ENCODE data around the gene SLC38A1. TPM values are rescaled to one million over a fixed set of nuclear protein-coding genes. Genes with fewer than 3 reads are reported as not detected.

The SLC38A1 gene
- total RNA-seq, 1 donor from 2014 or later = 232 TPM

- Mint-ChIP-seq H3K27ac (ENCODE audit: unreplicated experiment) (no peak overlapping the region), H3K9me3 (ENCODE audit: unreplicated experiment) (no peaks in the 10 kb centered on the region), H3K36me3 (ENCODE audit: unreplicated experiment) (no peaks in the 10 kb centered on the region), H3K4me1 (ENCODE audit: low read depth, unreplicated experiment) (no peaks in the 10 kb centered on the region), H3K27me3 (ENCODE audit: unreplicated experiment) (peaks cover 4% of the 10 kb centered on the region), H3K4me3 (ENCODE audit: unreplicated experiment) (no peak overlapping the region)
- DNase-seq = no peak
- no peak for TF ChIP-seq CTCF (IDR thresholded peaks at IDR 0.05; ENCODE audit: partially characterized antibody, unreplicated experiment)
Measured at GRCh38 chr12:46224386-46224785, 44.5 kb downstream of the SLC38A1 start.

GRCh38 chr12:46223047-46223446 lies 45.8 kb downstream of the SLC38A1 start:
- Mint-ChIP-seq H3K36me3 (ENCODE audit: unreplicated experiment) (no peaks in the 10 kb centered on the region), H3K4me3 (ENCODE audit: unreplicated experiment) (no peak overlapping the region), H3K27ac (ENCODE audit: unreplicated experiment) (no peak overlapping the region), H3K9me3 (ENCODE audit: unreplicated experiment) (no peaks in the 10 kb centered on the region), H3K27me3 (ENCODE audit: unreplicated experiment) (peaks cover 4% of the 10 kb centered on the region), H3K4me1 (ENCODE audit: low read depth, unreplicated experiment) (peaks cover 4% of the 10 kb centered on the region)
- no peak for DNase-seq
- TF ChIP-seq CTCF (IDR thresholded peaks at IDR 0.05; ENCODE audit: partially characterized antibody, unreplicated experiment) = no peak

GRCh38 chr12:46222636-46223035 lies 46.2 kb downstream of the SLC38A1 start:
- Mint-ChIP-seq H3K4me1 (ENCODE audit: low read depth, unreplicated experiment) (peaks cover 4% of the 10 kb centered on the region), H3K9me3 (ENCODE audit: unreplicated experiment) (no peaks in the 10 kb centered on the region), H3K27me3 (ENCODE audit: unreplicated experiment) (peaks cover 4% of the 10 kb centered on the region), H3K36me3 (ENCODE audit: unreplicated experiment) (no peaks in the 10 kb centered on the region), H3K27ac (ENCODE audit: unreplicated experiment) (no peak overlapping the region), H3K4me3 (ENCODE audit: unreplicated experiment) (no peak overlapping the region)
- no peak for DNase-seq
- no peak for TF ChIP-seq CTCF (IDR thresholded peaks at IDR 0.05; ENCODE audit: partially characterized antibody, unreplicated experiment)

- peak overlapping the region; percentile 4 for H3K27ac Mint-ChIP-seq (ENCODE audit: unreplicated experiment)
- TF ChIP-seq CTCF (IDR thresholded peaks at IDR 0.05; ENCODE audit: partially characterized antibody, unreplicated experiment) = no peak
- no peak overlapping the region for H3K4me3 Mint-ChIP-seq (ENCODE audit: unreplicated experiment)
- H3K4me1 Mint-ChIP-seq (ENCODE audit: low read depth, unreplicated experiment) = peaks cover 4% of the 10 kb centered on the region
- H3K9me3 Mint-ChIP-seq (ENCODE audit: unreplicated experiment) = no peaks in the 10 kb centered on the region
- H3K27me3 Mint-ChIP-seq (ENCODE audit: unreplicated experiment) = peaks cover 4% of the 10 kb centered on the region
- H3K36me3 Mint-ChIP-seq (ENCODE audit: unreplicated experiment) = no peaks in the 10 kb centered on the region
- no peak for DNase-seq
Measured at GRCh38 chr12:46221255-46222128, 47.4 kb downstream of the SLC38A1 start.

Data from glutamatergic neuron (in vitro differentiated cells).